Renal cortical epithelial cell (primary cell): ENCODE data around the gene MNX1. TPM values are rescaled to one million over a fixed set of nuclear protein-coding genes. Genes with fewer than 3 reads are reported as not detected.

Experiments
- DNase-seq: peaks from one replicate; pipeline ENCODE4 v3.0.0-alpha.2; 2011; ENCODE audit warnings: low read depth
- total RNA-seq: library from RNA; depleted of rRNA; stranded (reverse); fragments of >200 nt; gene quantifications from 2 replicates; pipeline ENCODE4 v1.2.3, GENCODE V29; 2014

MNX1 gene
- total RNA-seq: 0.55 and 0.87 TPM in 2 replicates

DNA sequence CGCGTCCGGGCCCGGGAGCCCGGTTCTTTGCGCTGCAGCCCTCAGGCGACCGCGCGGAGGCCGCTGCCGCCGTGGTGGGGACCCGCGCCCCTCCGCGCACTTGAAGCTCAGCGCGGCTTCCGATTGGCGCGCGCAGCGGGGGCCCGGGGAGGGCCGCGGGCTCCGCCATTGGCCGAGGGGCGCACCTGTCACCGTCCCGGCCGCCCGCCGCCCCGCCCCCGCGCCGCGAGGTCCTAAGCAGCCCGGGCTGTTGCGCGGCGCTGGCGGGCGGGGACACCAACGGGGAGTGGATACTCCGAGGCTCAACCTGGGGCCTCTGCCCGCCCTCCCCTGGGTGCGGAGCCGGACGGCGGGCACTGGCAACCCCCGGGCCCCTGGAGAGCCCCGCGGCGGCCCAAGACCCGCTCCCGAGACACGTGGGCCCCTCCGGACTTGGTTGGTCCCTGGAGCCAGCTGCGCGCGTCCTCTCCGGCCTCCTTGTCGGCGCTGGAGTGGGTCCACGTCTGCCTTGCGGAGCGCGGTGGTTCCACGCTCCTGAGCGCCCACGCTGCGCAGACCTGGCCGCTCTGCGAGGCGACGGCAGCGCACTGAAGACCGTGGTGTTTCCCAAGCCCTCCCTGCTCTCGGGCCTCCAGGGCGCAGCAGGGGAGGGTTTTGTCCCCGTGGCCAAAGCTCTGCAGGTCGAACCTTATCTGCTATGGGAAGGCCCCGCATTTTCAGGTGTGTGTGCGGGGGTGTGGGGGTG is at the start of gene MNX1:
Gene MNX1, minus strand, starts transcription at position 76 of the 745 bp plus-strand sequence. CDS start 313 bp downstream, outside the sequence.
- DNase-seq: peak; percentile 19

DNA sequence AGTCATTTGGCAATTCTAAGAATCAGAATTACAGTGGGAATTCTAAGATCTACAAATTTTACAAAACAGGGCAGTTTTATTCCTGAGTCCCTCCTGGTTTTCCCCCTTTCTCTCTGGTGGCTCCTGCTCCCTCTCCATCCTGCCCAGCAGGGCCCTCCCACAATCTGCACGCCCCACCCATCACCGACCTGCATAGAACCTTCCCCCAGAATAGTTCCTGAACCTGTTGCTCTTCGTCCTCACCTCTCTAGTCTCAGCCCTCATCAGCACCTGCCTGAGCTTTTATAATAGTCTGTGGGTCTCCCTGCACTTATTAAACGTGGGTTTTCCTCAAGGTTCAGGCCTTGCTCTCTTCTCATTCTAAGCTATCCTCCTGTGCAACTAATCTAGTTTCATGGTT is 49.1 kb upstream of the MNX1 start:
- DNase-seq: no peak

DNA sequence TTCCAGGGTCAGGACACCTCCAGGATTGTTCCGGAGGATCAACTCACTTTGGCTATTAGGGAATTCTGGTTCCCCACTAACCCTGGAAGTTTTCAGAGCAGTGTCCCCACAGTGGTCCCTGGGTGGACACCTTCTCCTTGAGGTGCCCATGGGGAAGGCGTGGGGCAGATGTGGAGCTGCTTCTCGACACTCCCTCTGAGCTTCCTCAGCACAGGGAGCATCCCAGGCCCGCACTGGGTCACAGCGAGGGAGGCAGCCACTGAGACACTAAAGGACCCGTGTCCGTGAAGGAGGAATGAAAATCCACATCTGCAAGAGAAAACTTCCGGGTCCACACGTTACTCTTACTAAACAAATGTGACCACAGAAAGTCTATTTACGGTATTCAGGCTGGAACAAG is 48.2 kb upstream of the MNX1 start:
- DNase-seq: no peak

DNA sequence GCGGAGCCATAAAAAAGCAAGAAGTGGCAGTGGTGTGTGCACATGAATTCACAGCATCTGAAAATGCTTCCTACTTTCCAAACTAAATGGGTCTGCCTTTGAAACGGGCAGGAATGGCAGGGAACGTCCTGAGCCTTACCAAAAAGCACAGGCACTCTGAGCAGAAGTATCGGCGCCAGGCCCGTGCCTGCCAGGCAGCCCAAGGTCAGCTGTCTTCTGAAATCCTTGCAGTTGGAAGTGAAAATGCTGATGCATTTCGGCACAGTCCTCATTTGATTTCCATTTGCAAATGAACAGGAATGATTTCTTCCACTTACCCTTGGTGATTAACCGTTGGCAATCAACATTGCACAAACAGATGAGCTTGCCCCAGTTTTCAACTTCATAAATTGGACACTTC is 47.6 kb upstream of the MNX1 start:
- no peak for DNase-seq

DNA sequence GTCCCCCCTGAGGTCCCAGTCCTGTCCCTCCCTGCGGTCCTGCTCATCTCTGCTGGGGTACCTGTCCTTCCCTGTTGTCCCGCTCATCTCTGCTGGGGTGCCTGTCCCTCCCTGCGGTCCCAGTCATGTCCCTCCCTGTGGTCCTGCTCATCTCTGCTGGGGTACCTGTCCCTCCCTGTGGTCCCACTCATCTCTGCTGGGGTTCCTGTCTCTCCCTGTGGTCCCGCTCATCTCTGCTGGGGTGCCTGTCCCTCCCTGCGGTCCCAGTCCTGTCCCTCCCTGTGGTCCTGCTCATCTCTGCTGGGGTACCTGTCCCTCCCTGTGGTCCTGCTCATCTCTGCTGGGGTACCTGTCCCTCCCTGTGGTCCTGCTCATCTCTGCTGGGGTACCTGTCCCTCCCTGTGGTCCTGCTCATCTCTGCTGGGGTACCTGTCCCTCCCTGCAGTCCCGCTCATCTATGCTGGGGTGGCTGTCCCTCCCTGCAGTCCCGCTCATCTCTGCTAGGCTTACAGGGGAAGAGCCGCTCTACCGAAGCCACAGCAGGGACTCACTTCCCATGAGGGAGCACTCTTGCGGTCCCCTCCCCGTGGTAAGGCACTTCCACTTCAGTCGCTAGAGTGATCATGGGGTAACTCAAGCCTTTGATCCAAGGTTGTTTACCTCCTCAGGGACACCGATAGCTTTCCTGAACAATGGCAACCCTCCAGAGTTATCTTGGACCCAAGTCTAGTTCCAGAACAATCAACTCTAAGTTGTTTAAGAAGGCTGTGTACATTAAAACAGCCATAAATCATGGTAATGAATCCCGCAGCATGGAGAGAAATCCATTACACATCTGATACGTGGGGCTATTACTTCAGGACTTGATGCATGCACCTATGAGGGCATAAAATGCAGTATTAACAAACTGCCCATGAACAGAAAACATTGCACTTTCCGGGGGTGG is 46.8 kb upstream of the MNX1 start:
- DNase-seq: no peak

DNA sequence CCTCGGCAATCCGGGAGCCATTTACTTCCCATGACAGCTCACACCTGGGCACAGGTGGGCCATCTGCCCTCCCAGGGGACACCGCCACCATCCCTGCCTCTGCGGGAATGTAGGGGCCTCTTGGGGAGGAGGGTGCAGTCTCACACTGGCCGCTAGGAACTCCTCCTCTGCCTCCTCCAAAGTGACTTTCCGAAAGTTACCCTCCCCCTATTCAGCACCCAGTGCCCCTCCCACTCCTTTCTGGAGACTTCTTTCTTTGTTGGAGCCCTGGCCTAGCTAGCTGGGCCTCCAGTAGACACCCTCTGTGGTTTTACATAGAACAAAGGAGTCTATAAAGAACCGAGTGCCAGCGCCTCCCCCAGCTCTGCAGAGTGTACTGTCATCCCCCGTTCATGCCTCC is 45.8 kb upstream of the MNX1 start:
- DNase-seq: no peak

DNA sequence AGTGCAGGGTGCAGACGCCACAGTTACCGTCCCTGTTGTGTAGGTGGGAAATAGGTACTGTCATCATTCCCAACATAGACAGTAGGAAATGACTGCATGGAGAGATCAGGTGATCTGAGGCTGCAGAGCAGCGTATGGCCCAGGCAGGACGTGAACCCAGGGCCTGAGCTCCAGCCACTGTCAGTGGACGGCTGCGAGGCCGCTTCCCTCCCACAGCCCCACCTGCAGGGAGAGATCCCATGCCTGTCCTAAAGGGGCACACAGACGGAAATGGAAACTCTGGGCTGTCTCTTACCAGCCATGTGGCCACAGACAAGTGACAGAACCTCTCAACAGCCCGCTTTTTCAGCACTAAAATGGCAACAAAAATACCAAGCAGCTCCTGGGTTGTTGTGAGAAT is 44.5 kb upstream of the MNX1 start:
- no peak for DNase-seq

DNA sequence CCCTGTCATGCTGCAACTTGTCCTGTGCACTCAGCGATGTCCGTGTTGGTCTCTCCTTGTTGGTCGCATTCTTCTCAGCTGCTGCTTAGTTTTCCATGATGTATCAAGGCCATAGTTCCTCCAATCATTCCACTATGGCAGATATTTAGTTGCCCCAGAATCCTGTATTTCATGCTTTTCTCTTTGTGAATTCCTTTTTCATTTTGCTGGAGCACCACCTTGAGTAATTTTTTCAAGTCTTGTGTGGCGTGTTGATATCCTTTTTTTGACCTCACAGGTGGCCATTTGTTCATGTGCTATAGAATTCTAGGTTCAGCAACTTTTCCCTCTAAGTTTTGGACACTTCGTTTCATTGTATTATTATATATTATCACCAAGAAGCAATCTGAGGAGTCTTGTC is 42.7 kb upstream of the MNX1 start:
- DNase-seq: no peak

DNA sequence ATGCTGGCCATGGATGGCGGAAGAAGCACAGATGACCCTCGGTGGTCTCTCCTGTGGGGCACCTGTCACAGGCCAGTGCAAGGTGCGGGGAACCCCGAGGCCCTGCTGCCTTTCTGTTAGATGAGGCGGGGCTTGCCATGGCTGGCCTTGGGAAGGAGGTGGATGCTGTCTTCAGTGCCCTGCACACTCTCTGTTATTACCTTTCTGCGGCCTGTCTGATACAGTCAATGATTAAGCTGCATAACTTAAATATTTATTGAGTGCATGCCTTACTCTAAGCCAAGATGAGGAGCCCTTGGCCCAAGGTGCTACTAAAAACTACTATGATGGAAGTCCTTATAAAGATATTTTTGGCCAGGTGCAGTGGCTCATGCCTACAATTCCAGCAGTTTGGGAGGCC is 36.7 kb upstream of the MNX1 start:
- peak; percentile 49 for DNase-seq

DNA sequence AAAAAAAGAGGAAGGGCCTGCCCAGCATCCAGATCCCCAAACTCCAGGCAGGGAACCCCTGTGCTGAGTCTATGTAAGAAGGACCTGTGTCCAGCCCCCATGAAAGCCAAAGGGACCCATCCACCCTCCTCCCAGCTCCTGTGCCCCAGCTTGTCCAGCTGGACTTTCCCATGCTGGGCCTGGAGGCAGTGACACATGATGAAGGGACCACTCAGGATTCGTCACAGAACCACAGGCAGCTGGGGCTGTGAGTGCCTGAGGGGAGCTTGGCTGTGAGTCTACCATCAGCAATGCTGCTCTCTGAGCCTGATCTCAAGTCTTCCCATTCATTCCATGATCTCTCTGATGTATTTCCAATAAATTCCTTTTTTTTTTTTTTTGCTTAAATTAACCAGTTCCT is 36.2 kb upstream of the MNX1 start:
- peak; percentile 63 for DNase-seq

DNA sequence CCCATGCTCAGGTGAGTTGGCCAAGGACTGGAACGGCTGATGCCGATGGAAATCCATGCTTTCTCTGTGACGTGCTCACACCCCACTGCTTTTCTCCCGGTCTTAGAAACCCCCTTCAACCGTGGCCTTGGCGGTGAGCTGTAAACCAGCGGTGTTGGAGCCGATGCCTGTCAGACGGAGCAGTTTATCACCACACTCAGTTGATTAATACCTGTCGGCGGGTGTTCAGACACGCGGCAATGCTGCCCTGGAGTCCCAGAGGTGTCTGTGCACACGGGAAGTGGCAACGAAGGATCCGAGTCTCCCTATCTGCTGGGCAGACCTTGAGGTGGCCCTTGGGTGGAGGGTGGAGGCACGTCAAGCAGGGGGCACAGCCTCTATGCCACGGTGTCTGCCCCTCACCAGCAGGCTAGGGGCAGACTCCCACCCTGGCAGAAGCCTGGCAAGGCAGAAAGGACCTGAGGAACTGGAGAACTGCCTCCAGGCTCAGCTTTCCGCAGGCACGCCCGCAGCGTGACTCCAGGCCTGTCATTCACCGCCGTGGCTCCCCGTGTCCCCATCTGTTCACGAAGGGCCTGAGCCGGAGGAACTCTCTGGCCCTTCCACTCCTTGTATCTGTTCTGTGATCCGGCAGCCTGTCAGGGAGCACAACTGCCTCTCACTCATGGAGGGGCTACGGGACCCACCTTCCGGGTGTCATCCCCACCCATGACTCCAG is 34.6 kb upstream of the MNX1 start:
- DNase-seq: no peak

DNA sequence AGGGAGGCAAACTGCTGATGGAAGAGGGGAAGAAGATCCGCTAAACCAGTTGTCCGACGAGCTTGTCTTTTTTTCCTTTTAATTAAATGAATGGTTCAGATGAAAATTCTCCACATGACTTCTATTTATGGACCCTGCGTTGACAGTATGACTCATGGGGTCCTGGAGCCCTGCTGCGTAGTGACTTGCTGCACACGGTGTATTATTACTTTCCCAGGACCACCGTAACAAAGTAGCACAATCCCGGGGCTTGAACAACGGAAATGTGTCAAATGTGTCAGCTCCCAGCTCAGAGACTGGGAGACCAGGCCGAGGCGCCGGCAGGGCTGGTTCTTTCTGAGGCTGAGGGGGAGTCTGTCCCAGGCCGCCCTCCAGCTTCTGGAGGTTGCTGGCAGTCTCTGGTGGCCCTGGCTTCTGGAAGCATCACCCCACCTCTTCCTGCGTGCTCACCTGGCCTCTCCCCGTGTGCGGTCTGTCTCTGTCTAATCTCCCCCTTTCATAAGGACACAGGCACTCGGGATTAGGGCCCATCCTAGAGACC is 33.8 kb upstream of the MNX1 start:
- DNase-seq: no peak

DNA sequence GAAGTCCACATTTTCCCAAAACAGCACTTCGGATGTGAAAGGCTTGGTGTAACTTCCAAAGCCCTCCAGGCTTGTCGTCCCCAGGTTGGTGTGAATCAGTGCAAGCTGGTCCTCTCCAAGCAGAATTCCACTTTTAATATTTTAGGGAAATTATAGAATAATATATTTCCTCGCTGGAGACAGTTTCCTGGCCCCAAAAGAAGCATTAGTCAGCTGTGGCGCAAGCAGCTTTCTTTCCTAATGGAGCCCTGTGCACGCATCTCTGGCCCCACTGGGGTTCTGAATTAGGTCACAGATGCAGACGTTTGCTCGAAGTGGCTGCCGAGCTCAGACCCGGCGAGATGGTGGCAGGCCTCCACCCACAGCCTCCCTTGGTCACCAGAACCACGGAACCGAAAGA is 33.3 kb upstream of the MNX1 start:
- no peak for DNase-seq

DNA sequence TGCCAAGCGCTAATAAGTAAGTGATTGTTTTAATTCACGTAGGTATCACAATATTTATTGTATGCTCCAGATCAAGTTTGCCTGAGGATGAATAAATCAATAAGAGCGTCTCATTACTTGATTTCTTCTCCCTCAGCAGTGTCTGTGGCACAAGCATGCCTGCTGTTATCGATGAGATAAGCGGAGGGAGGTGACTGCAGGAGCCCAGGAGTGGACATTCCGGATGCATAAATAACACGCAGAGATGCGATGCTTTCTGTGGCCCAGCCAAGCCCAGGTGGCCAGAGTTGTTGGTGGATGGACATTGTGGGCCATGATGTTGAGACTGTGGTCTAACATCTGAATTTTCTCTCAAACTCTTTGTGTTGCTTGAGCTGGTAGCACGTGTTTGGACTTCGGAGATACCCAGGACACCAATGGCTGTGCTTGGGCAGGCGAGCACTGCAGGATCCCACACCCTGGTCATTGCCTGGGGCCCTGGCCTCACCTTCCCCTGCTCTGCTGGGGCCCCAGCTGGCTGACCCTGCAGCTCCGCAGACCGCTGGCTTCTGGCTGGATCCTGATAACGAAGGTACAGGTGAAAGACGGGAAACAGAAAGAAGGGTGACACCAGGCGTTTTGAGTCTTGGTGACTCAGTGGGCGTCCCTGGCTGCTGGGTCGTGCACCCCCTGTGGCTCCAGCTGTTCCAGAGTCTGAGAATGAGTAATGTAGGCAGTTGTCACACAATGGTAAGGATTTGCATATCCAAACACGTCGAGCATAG is 31.2 kb upstream of the MNX1 start:
- DNase-seq: no peak

DNA sequence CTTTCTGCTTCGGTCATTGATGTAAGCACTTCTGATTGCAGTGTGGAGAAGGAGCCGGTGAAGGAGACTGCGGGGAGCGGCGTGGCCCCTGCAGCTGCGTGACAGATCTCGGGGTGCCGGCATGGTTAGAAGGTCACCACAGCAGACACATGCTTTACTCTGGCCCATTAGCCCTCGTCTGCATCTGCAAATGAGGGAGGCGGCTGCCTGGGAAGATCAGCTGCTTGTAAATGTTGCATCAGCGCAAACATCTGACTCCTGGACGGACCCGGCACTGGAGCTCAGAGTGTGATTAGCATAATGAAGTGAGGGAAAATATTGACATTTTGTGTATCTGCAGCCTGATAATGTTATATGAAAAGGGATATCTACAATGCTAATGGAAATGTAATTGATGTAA is 30.5 kb upstream of the MNX1 start:
- DNase-seq: no peak

DNA sequence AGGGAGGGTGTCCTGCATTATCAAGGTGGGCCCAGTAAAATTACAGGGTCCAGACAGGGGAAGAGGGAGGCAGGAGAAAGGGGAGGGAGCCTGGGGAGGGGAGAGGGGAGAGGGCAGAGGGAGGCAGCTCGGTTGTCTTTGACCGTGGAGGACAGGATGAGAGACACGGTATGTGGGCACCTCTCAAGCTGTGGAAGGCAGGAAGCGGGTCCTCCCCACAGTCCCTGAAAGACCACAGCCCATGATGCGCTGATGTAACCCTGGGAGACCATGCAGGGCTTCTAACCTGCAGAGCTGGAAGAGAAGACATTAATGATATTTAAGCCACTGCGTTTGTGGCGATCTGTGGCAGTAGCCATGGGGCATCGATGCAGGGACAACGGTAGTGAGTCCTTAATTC is 27.2 kb upstream of the MNX1 start:
- DNase-seq: no peak

DNA sequence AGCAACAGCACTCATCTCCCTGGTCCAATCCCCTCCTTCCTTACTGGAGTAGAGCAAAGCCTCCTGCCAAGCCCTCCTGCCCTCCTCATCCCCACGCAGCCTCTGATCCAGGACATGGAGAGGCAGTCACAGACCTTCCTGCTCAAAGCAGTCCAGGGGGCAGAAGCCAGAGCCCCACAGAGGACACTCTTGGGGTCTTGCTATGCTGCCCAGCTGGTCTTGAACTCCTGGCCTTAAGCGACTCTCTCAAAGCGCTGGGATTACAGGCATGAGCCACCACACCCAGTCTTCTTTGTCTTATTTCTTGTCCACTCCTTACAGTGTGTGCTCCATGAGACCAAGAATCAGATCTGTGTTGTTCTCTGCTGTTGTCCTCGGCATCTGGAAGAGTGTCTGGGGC is 26.6 kb upstream of the MNX1 start:
- DNase-seq: no peak

DNA sequence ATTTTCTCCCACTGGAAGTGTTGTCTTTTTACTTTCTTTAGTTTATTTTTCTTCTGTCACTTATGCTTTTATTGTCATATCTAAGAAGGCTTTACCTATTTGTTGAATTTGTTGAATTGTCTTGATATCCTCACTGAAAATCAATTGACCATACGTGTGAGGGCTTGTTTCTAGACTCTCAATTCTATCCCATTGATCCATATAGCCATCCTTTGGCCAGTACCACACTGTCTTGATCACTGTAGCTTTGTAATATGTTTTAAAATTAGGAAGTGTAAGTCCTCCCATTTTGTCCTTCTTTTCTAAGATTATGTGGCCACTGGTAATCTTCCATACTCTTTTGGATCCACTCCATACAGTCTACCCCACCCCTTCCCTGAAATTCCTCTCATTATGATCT is 25.5 kb upstream of the MNX1 start:
- DNase-seq: no peak

DNA sequence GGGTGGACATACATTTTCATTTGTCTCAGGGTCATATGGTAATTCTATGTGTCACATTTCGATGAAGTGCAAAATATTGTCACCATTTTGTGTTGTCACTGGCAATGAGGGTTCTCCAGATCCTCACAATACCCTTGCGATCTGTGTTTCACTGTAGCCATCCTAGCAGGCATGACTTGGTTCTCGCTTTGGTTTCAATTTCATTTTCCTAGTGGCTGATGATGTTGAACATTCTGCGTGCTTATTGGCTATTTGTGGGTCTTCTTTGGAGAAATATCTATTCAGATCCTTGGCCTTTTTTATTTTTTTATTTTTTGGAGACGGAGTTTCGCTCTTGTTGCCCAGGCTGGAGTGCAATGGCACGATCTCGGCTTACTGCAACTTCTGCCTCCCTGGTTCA is 24.8 kb upstream of the MNX1 start:
- no peak for DNase-seq

DNA sequence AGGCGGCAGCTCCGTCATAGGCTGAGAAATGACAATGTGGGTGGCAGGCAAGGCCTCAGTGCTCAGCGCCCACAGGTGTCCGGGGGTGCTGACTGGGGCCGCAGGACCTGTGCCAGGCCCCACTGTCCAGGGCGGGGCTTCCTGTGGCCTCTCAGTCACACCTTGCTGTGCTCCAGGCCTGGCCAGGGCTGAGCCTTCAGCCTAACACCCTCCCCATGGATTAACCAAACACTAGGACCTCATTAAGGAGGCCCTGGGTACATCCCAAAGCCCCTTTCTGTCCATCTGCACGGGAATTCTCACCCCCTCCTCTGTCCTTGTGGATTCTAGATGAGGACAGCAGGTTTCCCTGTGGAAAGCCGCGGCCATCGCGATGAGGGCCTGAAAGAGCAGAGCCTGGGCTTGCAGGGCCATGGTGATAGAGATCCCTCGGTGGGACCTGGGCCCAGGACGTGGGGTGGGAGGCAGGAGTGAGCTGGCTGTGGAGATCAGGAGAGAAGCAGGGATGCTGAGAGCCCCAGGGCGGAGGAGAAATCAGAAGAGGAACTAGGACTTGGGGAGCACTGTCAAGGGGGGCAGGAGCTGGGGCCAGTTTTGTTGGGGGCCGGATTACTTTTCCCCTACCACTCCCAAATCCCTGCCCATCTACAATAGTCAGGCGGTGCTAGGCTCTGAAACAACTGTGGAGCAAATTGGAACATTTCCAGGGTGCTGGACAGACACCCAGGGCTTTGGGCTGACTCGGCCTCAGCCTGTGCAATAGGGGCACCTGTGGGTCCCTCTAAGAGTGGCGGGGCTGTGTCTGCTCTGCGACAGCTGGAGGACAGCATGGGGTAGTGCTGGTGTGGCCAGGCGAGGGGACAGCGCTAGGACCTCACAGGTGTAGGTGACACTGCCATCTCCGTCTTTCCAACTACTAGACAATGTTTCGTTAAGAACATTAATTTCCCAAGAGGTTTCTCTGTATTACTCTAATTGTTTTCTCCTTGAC is 23.3 kb upstream of the MNX1 start:
- DNase-seq: no peak
